ENCODE measurements around the gene CYP51A1.

GRCh38 chr7:92119213-92119759 is 15.0 kb downstream of the CYP51A1 start:
- TF ChIP-seq MXI1 (conservative IDR thresholded peaks at IDR 0.05; ENCODE audit: poor library complexity, severe bottlenecking) (no peak), EP300 (conservative IDR thresholded peaks at IDR 0.05; ENCODE audit: poor library complexity, severe bottlenecking) (no peak), CTCF (IDR thresholded peaks at IDR 0.05; ENCODE audit: poor library complexity, severe bottlenecking) (no peak), EZH2 (IDR thresholded peaks at IDR 0.05; ENCODE audit: borderline replicate concordance, insufficient read depth, low read length, poor library complexity, severe bottlenecking) (no peak), REST (IDR thresholded peaks at IDR 0.05; ENCODE audit: borderline replicate concordance) (no peak)

Measured in neural cell (in vitro differentiated cells).